RKO (cell line): ENCODE measurements around the gene TOM1L2.

ENCODE experiments used
- DNase-seq: peaks from one replicate; pipeline ENCODE4 v3.0.0-alpha.2; 2016; ENCODE audit warnings: low spot score

TOM1L2 gene

GRCh38 chr17:17835415-17836249, 136.6 kb downstream of the TOM1L2 start:
- peak; percentile 32 for DNase-seq

- DNase-seq = peak; percentile 69
These were observed 137.2 kb downstream of the TOM1L2 start for GRCh38 chr17:17834974-17835373.

GRCh38 chr17:17833658-17834357, 138.4 kb downstream of the TOM1L2 start:
- DNase-seq = no peak

- DNase-seq = no peak
These were observed 140.2 kb downstream of the TOM1L2 start for GRCh38 chr17:17832032-17832363.

- no peak for DNase-seq
These were observed 140.8 kb downstream of the TOM1L2 start for GRCh38 chr17:17831208-17832031.

- no peak for DNase-seq
These were observed 141.4 kb downstream of the TOM1L2 start for GRCh38 chr17:17830740-17831207.

- DNase-seq = no peak
These were observed 142.0 kb downstream of the TOM1L2 start for GRCh38 chr17:17830269-17830567.

GRCh38 chr17:17827826-17828621, 144.2 kb downstream of the TOM1L2 start:
- no peak for DNase-seq

- DNase-seq = no peak
These were observed 145.0 kb downstream of the TOM1L2 start for GRCh38 chr17:17826942-17827785.

GRCh38 chr17:17826342-17826713, 145.9 kb downstream of the TOM1L2 start:
- DNase-seq = no peak

GRCh38 chr17:17824783-17825614, 147.2 kb downstream of the TOM1L2 start:
- no peak for DNase-seq

GRCh38 chr17:17824119-17824782, 147.9 kb downstream of the TOM1L2 start:
- no peak for DNase-seq

GRCh38 chr17:17823433-17824118, 148.6 kb downstream of the TOM1L2 start:
- peak; percentile 90 for DNase-seq

- DNase-seq = no peak
These were observed 149.6 kb downstream of the TOM1L2 start for GRCh38 chr17:17822616-17823015.

- DNase-seq = no peak
These were observed 150.0 kb downstream of the TOM1L2 start for GRCh38 chr17:17822189-17822588.

- no peak for DNase-seq
These were observed 151.6 kb downstream of the TOM1L2 start for GRCh38 chr17:17820463-17821158.

GRCh38 chr17:17820046-17820445, 152.2 kb downstream of the TOM1L2 start:
- DNase-seq = no peak

- DNase-seq = peak; percentile 80
These were observed 152.6 kb downstream of the TOM1L2 start for GRCh38 chr17:17819561-17819995.
